Panc1 (cell line): Measurements from ENCODE around the gene GRIN2A. TPM values are rescaled to one million over a fixed set of nuclear protein-coding genes. Genes with fewer than 3 reads are reported as not detected.

Source experiments
- ATAC-seq: fragments of 200-7000 bp; cut with Tn5 transposase; 2 replicates; pipeline ENCODE4 v1.9.1; 2020; ENCODE audit warnings: mild to moderate bottlenecking, moderate library complexity
- BruUV-seq: library from RNA; stranded (reverse); fragments of 400-500 nt; replicated peaks from 2 replicates; lab custom pipeline; 2021; lab: Mats Ljungman, UMichigan
- CTCF ChIA-PET: fragments of 300-600 bp; sonication (Branson Sonifier 250); formaldehyde crosslinking; loops from one replicate; lab custom pipeline; 2022; ENCODE audit warnings: antibody characterized with exemption; lab: Charles Lee
- POLR2A ChIA-PET: fragments of 300-600 bp; sonication (Branson Sonifier 250); formaldehyde crosslinking; loops from one replicate; lab custom pipeline; 2022; ENCODE audit warnings: antibody characterized with exemption; lab: Charles Lee
- DNase-seq: peaks from one replicate; pipeline ENCODE4 v3.0.0-alpha.2; 2010; ENCODE audit warnings: low read depth, low spot score
- H3K27ac ChIP-seq: 2 replicates; pipeline ENCODE4 v1.5.1; 2011; ENCODE audit warnings: mild to moderate bottlenecking, low read length, inconsistent platforms
- H3K27me3 ChIP-seq: fragments of 200-500 bp; sonication (Bioruptor generic); 2 replicates; pipeline ENCODE4 v1.6.0; 2014; ENCODE audit warnings: low read length, inconsistent platforms; ENCODE audit not compliant: control insufficient read depth, insufficient read depth
- H3K36me3 ChIP-seq: fragments of 200-500 bp; sonication (Bioruptor generic); 2 replicates; pipeline ENCODE4 v1.5.1; 2014; ENCODE audit warnings: inconsistent platforms, mild to moderate bottlenecking, low read length, moderate library complexity; ENCODE audit not compliant: control insufficient read depth, insufficient read depth
- H3K4me1 ChIP-seq: 2 replicates; pipeline ENCODE4 v1.5.1; 2011; ENCODE audit warnings: inconsistent platforms, mild to moderate bottlenecking, low read length, moderate library complexity; ENCODE audit not compliant: control insufficient read depth, insufficient read depth
- H3K4me3 ChIP-seq, 2 experiments: 2 replicates each; pipeline ENCODE4 v1.5.1; 2011 to 2012; ENCODE audit warnings: low read depth in 2 of 2, low read length in 2 of 2, mild to moderate bottlenecking in 2 of 2, inconsistent platforms in 1 of 2, moderate library complexity in 1 of 2
- H3K9me3 ChIP-seq: fragments of 200-500 bp; sonication (Bioruptor generic); 2 replicates; pipeline ENCODE4 v1.5.1; 2014; ENCODE audit warnings: low read depth, mild to moderate bottlenecking, inconsistent platforms, low read length, moderate library complexity; ENCODE audit not compliant: control insufficient read depth, insufficient read depth
- CTCF ChIP-seq: fragments of 450-650 bp; IDR thresholded peaks from 2 replicates; pipeline ENCODE4 v1.5.1; 2017; ENCODE audit warnings: mild to moderate bottlenecking
- POLR2AphosphoS5 ChIP-seq: IDR thresholded peaks from 2 replicates; pipeline ENCODE4 v1.6.1; 2012; ENCODE audit warnings: mild to moderate bottlenecking, low read depth, low read length, moderate library complexity
- SIN3A ChIP-seq: IDR thresholded peaks from 2 replicates; pipeline ENCODE4 v1.6.1; 2012; ENCODE audit warnings: low read depth, mild to moderate bottlenecking, low read length, moderate library complexity, borderline replicate concordance; ENCODE audit not compliant: insufficient read depth
- TCF7L2 ChIP-seq: IDR thresholded peaks from 2 replicates; pipeline ENCODE4 v1.6.1; 2011; ENCODE audit warnings: mild to moderate bottlenecking, low read depth, low read length, inconsistent platforms
- in situ Hi-C: cut with HindIII; loops from 2 replicates; pipeline ENCODE4 v1.10.0; 2016; ENCODE audit warnings: low sequenced_read_pairs, low pct_unique_long_range_greater_than_20kb
- intact Hi-C: fragments of 100-400 bp; cut with micrococcal nuclease; formaldehyde crosslinking; loops from one replicate; pipeline ENCODE4 v1.10.0; 2022; ENCODE audit not compliant: unreplicated experiment
- total RNA-seq: library from RNA; stranded (reverse); gene quantifications from one replicate; pipeline ENCODE4 v1.2.1, GENCODE V29; 2021; ENCODE audit not compliant: unreplicated experiment
- TF ChIP-seq, protein P1 (sequence below), 2 experiments: IDR thresholded peaks; 2 replicates each; pipeline ENCODE4 v1.6.1; 2011 to 2012; ENCODE audit warnings: low read depth in 2 of 2, control low read depth in 1 of 2, low read length in 1 of 2, mild to moderate bottlenecking in 1 of 2, moderate library complexity in 1 of 2; ENCODE audit not compliant: insufficient read depth in 1 of 2

The GRIN2A gene
- total RNA-seq, 1 experiment from 2014 or later, result 12.3 TPM

DNA sequence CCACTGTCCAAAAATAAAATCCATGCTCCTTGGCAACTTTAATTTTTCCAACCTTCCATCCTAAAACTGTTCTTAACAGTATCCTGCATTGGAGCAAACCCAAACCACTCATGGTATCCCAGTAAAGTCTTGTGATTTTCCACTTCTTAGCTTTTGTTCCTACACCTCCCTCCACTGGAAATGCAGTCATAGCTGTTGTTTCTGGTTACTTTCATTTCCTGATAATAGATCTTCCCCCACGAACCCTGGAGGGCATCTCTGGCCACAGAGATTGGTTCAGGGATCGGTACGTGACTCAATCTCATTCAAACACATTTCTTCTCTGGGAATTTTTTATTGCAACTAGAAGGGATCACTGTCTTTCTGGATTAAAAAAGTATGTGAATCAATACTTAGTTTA is 276.0 kb downstream of the GRIN2A start:
- Histone ChIP-seq H3K4me3 (no peak overlapping the region), H3K36me3 (no peaks in the 10 kb centered on the region), H3K27ac (no peak overlapping the region), H3K9me3 (no peaks in the 10 kb centered on the region), H3K4me1 (no peaks in the 10 kb centered on the region), H3K27me3 (no peaks in the 10 kb centered on the region)
- in situ Hi-C loops (no loop called here), intact Hi-C loops (no loop called here)
- POLR2A ChIA-PET, result no interaction called here
- no peak for ATAC-seq
- BruUV-seq, result no TSS peak
- no peak for DNase-seq
- TF ChIP-seq CTCF (no peak), POLR2AphosphoS5 (no peak), TCF7L2 (no peak), SIN3A (no peak)
- TF ChIP-seq, protein P1, sequence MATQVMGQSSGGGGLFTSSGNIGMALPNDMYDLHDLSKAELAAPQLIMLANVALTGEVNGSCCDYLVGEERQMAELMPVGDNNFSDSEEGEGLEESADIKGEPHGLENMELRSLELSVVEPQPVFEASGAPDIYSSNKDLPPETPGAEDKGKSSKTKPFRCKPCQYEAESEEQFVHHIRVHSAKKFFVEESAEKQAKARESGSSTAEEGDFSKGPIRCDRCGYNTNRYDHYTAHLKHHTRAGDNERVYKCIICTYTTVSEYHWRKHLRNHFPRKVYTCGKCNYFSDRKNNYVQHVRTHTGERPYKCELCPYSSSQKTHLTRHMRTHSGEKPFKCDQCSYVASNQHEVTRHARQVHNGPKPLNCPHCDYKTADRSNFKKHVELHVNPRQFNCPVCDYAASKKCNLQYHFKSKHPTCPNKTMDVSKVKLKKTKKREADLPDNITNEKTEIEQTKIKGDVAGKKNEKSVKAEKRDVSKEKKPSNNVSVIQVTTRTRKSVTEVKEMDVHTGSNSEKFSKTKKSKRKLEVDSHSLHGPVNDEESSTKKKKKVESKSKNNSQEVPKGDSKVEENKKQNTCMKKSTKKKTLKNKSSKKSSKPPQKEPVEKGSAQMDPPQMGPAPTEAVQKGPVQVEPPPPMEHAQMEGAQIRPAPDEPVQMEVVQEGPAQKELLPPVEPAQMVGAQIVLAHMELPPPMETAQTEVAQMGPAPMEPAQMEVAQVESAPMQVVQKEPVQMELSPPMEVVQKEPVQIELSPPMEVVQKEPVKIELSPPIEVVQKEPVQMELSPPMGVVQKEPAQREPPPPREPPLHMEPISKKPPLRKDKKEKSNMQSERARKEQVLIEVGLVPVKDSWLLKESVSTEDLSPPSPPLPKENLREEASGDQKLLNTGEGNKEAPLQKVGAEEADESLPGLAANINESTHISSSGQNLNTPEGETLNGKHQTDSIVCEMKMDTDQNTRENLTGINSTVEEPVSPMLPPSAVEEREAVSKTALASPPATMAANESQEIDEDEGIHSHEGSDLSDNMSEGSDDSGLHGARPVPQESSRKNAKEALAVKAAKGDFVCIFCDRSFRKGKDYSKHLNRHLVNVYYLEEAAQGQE (IDR thresholded peaks at IDR 0.05; ENCODE audit: insufficient read depth in 1 of 2, low read depth in 2 of 2, low read length in 1 of 2), result no peak
- CTCF ChIA-PET, result no interaction called here

DNA sequence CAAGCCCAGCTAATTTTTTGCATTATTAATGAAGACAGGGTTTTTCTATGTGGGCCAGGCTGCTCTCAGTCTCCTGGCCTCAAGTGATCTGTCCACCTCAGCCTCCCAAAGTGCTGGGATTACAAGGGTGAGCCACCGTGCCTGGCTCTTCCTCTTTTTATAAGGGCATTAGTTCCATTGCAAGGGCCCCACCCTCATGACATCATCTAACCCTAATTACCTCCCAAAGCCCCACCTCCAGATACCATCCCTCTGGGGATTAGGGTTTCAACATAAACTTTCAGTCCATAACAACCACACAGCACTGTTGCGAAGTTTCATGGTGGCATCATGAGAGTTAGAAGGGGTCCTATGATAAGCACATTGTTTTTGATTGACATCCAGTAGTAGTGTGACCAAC is 277.7 kb downstream of the GRIN2A start:
- DNase-seq (no peak), ATAC-seq (no peak)
- in situ Hi-C loops, result no loop called here
- ChIA-PET CTCF (no interaction called here), POLR2A (no interaction called here)
- no peaks in the 10 kb centered on the region for H3K4me1 ChIP-seq
- no peaks in the 10 kb centered on the region for H3K9me3 ChIP-seq
- TF ChIP-seq POLR2AphosphoS5 (no peak), CTCF (no peak), TCF7L2 (no peak), SIN3A (no peak)
- TF ChIP-seq, protein P1 (IDR thresholded peaks at IDR 0.05; ENCODE audit: insufficient read depth in 1 of 2, low read depth in 2 of 2, low read length in 1 of 2), result no peak
- intact Hi-C loops, result no loop called here
- H3K4me3 ChIP-seq, result no peak overlapping the region
- no peak overlapping the region for H3K27ac ChIP-seq
- no TSS peak for BruUV-seq
- H3K36me3 ChIP-seq, result no peaks in the 10 kb centered on the region
- H3K27me3 ChIP-seq, result no peaks in the 10 kb centered on the region
